ENCODE results near the gene CLCNKA. TPM values are rescaled to one million over a fixed set of nuclear protein-coding genes. Genes with fewer than 3 reads are reported as not detected.
A peak's percentile ranks its signal among the peaks of the same experiment; 100 is the strongest.

The CLCNKA gene
- total RNA-seq, 1 donor from 2014 or later, result not detected

DNA sequence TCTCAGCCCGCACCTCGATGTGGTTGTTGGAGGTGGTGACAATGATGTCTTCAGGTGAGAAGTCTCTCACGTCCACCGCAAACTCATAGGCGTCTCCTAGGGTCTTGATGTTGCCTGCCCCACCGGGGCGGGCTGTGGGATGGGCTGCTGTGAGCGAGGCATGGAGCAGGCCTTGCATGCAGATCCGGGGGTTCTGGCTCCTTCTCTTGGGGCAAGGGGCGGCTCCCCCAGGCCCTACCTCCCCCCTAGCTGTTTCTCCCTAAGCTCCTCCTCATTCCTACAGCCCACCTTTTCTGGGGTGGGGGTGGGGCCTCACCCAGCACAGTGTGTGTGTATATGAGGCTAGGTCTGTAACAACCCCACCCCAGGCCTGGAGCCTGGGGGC is 4.8 kb upstream of the CLCNKA start:
- peaks cover 29% of the 10 kb centered on the region for H3K4me1 ChIP-seq
- no peak for DNase-seq
- no peaks in the 10 kb centered on the region for H3K9me3 ChIP-seq
- H3K27me3 ChIP-seq, result no peaks in the 10 kb centered on the region
- H3K4me3 ChIP-seq, result peak overlapping the region; percentile 33
- no peak for ATAC-seq
- no peak for TF ChIP-seq CTCF (IDR thresholded peaks at IDR 0.05)
- peak overlapping the region; percentile 78 for H3K27ac ChIP-seq
- H3K36me3 ChIP-seq, result no peaks in the 10 kb centered on the region
- intact Hi-C loops (cut with DNase I), result no loop called here

DNA sequence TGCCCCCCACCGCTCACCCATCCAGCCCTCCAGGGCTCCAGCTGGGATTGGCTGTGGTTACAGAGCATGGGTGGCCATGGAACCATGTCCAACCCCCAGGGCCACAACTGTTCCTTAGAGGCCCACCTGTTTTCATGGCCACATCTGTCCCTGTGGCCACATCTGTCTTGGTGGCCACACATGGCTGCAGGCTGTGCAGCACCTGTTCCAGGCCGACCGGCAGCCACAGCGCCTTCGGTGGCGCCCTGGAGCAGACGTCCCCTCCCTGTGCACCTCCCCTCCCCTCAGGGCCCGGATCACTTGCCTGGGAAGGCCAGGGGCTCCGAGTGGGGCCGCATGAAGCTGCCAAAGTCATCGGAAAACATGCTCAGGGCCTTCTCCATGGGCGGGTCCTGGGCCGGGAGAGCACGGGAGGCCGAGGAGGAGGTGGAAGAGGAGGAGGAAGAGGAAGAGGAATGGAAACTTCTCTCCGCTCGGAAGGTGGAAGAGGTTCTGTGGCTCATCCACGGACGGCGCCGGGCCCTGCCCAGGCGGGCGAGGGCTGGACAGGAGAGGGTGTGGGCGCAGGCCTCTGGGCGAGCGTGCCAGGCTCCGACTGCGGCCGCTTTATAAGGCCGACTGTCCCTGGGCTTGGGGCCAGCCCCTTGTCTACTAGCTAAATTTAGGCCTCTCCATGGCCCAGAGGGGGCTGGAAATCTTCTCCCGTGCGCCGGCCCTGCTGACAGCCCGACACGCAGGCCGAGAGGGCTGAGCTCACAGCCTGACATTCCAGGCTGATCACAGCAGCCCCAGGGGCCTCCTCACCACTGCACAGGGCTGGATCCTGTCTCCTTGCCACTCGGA is 4.2 kb upstream of the CLCNKA start, which contains the start of gene HSPB7:
HSPB7 (minus strand) TSS at position 583 of the 843 bp plus-strand sequence; CDS start at position 503, 80 bp downstream.
- Histone ChIP-seq H3K36me3 (no peaks in the 10 kb centered on the region), H3K4me1 (peaks cover 23% of the 10 kb centered on the region), H3K4me3 (peak within 1 kb of the TSS; percentile 33), H3K27me3 (no peaks in the 10 kb centered on the region), H3K9me3 (no peaks in the 10 kb centered on the region), H3K27ac (peak within 1 kb of the TSS; percentile 78)
- ATAC-seq, result peak; percentile 55
- intact Hi-C loops (cut with DNase I), result no loop called here
- peak; percentile 77 for DNase-seq
- no peak for TF ChIP-seq CTCF (IDR thresholded peaks at IDR 0.05)

GRCh38 chr1:16018308-16018707 is 3.5 kb upstream of the CLCNKA start:
- TF ChIP-seq CTCF (IDR thresholded peaks at IDR 0.05), result no peak
- Histone ChIP-seq H3K4me3 (peak overlapping the region; percentile 33), H3K27ac (peak overlapping the region; percentile 78), H3K9me3 (no peaks in the 10 kb centered on the region), H3K27me3 (no peaks in the 10 kb centered on the region), H3K36me3 (no peaks in the 10 kb centered on the region), H3K4me1 (peaks cover 17% of the 10 kb centered on the region)
- ATAC-seq (no peak), DNase-seq (no peak)
- intact Hi-C loops (cut with DNase I), result no loop called here

DNA sequence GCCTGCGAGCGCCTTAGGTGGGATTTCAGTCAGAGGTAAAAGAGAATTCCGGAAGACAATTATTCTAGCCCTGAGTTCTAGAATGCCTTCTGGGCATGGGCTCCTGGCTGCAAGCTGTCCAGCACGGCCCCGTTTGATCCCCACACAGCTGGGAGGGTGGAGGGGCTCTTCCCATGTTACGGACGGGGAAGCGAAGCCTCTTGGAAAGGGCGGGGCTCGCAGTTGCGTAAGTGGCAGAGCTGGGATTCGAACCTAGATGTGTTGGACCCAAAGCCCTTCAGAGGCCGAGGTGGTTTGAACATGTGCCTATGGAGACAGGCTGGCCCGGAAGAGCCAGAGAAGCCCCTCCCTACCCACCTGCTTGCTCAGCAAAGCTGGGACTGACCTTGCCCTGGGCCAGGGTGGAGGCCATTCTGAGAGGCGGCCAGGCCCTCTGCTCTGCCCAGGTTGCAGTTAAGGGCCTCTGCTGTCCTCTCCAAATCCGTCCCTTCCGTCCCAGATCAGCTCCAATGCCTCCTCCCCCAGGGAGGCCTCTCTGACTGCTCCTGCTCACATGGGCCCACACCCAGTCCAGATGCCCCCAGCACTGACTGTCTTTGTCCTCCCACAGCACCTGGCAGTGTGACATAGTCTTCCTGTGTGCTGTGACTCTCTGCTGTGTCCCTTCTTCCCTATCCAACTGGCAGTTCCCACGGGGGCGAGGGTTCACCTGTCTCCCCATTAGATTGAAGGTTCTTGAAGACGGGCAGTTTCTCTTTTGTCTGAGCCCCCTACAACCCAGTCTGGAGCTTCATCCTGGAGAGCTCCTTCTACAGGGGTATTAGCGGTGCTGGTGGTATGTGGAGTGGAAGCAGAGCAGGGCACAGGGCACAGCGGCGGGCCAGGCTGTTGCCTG is 2.8 kb upstream of the CLCNKA start:
- Histone ChIP-seq H3K9me3 (no peaks in the 10 kb centered on the region), H3K27me3 (no peaks in the 10 kb centered on the region), H3K4me3 (no peak overlapping the region), H3K36me3 (no peaks in the 10 kb centered on the region), H3K4me1 (peaks cover 15% of the 10 kb centered on the region), H3K27ac (peak overlapping the region; percentile 78)
- TF ChIP-seq CTCF (IDR thresholded peaks at IDR 0.05), result no peak
- ATAC-seq (no peak), DNase-seq (no peak)
- intact Hi-C loops (cut with DNase I), result no loop called here

DNA sequence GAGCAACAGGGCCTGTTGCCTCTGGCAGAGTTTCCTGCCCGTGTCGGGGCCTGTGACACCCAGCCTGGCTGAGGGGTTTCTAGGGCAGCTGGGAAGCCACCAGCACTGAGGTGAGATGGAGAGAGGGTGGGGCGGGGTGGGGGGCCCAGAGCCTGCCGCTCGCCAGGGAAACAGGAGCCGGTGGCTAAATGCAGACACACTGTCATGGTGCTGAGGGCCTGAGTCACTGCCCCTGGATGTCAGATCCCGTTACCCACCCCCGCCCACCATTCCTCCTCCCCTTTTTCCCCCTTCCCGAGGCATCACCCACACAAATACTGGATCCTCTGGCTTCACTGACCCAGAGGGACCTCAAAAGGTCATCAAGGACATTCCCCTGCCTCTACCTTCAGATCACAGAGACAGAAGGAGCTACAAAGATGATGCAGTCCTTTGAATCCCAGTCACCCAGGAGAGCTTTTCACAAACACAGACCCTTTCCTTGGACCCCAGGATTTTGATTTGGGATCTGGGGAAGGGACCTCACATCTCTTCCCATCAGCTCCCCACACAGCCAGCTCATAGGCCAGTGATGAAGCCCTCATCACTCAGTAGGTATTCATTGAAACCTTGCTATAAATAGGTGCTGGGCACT is 2.1 kb upstream of the CLCNKA start:
- peaks cover 15% of the 10 kb centered on the region for H3K4me1 ChIP-seq
- H3K27ac ChIP-seq, result peak overlapping the region; percentile 78
- H3K4me3 ChIP-seq, result no peak overlapping the region
- intact Hi-C loops (cut with DNase I), result no loop called here
- no peak for DNase-seq
- TF ChIP-seq CTCF (IDR thresholded peaks at IDR 0.05), result no peak
- H3K27me3 ChIP-seq, result no peaks in the 10 kb centered on the region
- no peaks in the 10 kb centered on the region for H3K36me3 ChIP-seq
- no peaks in the 10 kb centered on the region for H3K9me3 ChIP-seq
- ATAC-seq, result no peak
